ENCODE results near the gene C16orf54. TPM values are rescaled to one million over a fixed set of nuclear protein-coding genes. Genes with fewer than 3 reads are reported as not detected.
"Not testable (repeated sequence)": the region's sequence is repeated elsewhere in the genome, so short reads cannot be mapped to it uniquely, and the experiment has no call there.

C16orf54 gene, protein sequence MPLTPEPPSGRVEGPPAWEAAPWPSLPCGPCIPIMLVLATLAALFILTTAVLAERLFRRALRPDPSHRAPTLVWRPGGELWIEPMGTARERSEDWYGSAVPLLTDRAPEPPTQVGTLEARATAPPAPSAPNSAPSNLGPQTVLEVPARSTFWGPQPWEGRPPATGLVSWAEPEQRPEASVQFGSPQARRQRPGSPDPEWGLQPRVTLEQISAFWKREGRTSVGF
- total RNA-seq: 1 to 10 TPM; 2.2 to 9.9 (median 3.6) TPM

DNA sequence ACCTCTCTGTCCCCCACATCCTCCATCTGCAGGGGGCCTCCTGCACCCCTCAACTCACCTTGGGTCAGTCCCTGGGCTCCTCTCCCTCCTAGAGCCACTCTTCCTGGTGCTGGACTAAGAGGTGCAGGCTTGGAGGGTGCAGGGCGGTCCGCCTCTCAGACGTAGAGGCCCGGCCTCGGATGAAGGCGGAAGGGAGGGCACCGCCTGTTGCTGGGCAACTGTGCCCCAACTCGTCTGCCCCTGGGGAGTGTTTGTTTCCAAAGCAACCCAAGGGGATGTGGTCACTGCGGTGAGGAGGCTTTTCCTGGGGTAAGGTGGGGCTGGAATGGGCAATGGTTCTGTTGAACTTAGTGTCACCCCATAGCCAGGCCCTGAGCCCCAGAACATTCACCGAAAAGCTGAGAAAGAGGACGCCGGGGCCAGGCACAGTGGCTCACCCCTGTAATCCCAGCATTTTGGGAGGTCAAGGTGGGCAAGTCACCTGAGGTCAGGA is at the start of gene C16orf54:
Gene C16orf54 (minus strand): TSS at position 138 of the 493 bp plus-strand sequence. CDS start 1,039 bp downstream, outside the sequence.
- Histone ChIP-seq H3K36me3 (no peaks in the 10 kb centered on the region), H3K27ac (peak within 1 kb of the TSS; percentile 78 to 92 (median 80)), H3K4me1 (peaks cover 0 to 23% (median 17%) of the 10 kb centered on the region in 4 donors)

DNA sequence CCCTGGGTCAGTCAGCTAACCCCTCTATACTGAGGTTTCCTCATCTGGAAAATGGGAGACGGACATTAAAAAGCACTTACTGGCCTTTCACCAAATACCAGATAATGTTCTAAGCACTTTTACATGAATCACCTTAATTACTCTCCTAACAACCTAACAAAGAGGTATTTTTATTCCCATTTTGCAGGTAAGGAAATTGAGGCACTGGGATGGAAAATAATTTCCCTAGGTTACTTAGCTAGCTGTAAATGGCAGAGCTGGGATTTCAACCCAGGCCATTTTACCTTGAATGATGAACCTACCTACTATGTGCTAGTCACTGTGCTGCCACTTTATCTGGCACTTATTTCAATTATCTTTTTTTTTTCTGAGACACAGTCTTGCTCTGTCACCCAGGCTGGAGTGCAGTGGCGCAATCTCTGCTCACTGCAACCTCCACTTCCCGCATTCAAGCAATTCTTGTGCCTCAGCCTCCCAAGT is 48.5 kb upstream of the C16orf54 start:
- H3K27me3 ChIP-seq: no peaks in the 10 kb centered on the region
- no peak for DNase-seq
- H3K4me1 ChIP-seq: peaks cover 0 to 23% (median 4%) of the 10 kb centered on the region in 4 donors
- H3K27ac ChIP-seq: no peak overlapping the region
- H3K9me3 ChIP-seq: no peaks in the 10 kb centered on the region
- no peak for TF ChIP-seq POLR2A (IDR thresholded peaks at IDR 0.05)
- TF ChIP-seq, protein P1, sequence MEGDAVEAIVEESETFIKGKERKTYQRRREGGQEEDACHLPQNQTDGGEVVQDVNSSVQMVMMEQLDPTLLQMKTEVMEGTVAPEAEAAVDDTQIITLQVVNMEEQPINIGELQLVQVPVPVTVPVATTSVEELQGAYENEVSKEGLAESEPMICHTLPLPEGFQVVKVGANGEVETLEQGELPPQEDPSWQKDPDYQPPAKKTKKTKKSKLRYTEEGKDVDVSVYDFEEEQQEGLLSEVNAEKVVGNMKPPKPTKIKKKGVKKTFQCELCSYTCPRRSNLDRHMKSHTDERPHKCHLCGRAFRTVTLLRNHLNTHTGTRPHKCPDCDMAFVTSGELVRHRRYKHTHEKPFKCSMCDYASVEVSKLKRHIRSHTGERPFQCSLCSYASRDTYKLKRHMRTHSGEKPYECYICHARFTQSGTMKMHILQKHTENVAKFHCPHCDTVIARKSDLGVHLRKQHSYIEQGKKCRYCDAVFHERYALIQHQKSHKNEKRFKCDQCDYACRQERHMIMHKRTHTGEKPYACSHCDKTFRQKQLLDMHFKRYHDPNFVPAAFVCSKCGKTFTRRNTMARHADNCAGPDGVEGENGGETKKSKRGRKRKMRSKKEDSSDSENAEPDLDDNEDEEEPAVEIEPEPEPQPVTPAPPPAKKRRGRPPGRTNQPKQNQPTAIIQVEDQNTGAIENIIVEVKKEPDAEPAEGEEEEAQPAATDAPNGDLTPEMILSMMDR (IDR thresholded peaks at IDR 0.05): no peak
- no peak overlapping the region for H3K4me3 ChIP-seq
- H3K36me3 ChIP-seq: peaks cover 0 to 28% (median 0%) of the 10 kb centered on the region in 3 donors

More for the DNA sequence above, at the start of gene C16orf54:
- Histone ChIP-seq H3K27me3 (no peaks in the 10 kb centered on the region), H3K4me3 (peak within 1 kb of the TSS; percentile 47 to 66 (median 54)), H3K9me3 (no peaks in the 10 kb centered on the region)
- DNase-seq: peak; percentile 69 to 96 (median 95)
- no peak for TF ChIP-seq POLR2A (IDR thresholded peaks at IDR 0.05)
- TF ChIP-seq, protein P1 (IDR thresholded peaks at IDR 0.05): no peak

DNA sequence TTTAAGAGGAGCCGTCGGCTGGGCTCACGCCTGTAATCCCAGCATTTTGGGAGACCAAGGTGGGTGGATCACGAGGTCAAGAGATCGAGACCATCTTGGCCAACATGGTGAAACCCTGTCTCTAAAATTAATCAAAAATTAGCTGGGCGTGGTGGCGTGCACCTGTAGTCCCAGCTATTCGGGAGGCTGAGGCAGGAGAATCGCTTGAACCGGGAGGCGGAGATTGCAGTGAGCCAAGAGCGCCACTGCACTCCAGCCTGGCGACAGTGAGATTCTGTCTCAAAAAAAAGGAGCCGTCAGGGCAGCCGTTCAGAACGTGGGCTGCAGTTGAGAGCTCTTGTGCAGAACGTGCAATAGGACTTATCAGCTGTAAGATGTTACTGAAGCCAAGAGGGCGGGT is 47.4 kb upstream of the C16orf54 start:
- H3K9me3 ChIP-seq, H3K4me3 ChIP-seq, H3K27me3 ChIP-seq, DNase-seq, H3K27ac ChIP-seq: not testable (repeated sequence)
- Histone ChIP-seq H3K36me3 (peaks cover 0 to 17% (median 0%) of the 10 kb centered on the region in 3 donors), H3K4me1 (peaks cover 0 to 23% (median 4%) of the 10 kb centered on the region in 4 donors)

DNA sequence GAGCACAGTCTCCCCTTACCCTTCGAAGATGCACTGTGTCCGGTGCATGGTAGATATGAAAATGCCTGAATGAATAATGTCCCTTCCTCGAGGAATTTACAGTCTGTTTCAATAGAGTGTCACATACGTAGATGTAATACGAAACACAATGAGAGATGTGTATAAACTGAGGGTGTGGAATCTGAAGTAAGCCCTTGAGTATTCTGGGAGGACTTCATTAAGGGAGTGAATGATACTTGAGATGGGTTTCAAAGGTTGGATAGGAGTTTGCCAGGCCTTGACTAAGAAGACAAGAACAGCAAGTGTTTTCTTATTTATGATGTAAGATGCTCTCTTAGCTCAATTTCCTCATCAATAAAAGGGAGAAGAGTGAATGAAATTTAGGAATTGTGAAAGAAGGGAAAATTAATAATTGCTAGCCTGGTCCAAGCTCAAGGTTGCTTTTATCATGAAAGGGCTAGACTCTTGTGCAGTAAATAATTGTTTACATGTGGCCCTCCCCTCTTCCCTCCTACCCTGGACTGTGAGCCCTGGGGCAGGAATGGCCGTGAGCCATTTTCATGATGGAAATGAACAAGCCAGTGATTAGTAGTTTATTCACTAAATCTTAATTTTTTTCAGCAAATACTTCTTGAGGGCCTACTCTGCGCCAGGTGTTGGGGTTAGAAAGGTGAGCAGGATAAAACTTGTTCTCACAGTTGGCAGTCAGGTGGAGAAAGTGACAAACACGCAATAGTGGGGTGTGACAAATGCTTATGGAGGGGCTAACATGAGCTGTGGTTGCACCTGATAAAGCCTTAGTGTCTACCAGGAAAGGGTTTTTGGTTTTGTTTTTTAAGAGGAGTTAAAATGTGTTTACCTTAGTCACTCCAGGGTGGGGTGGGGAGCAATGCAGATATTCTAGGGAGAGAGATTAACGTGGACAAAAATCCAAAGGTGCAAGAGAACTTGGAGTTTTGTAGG is 46.3 kb upstream of the C16orf54 start:
- Histone ChIP-seq H3K4me1 (peaks cover 0 to 23% (median 4%) of the 10 kb centered on the region in 4 donors), H3K9me3 (no peaks in the 10 kb centered on the region), H3K36me3 (peaks cover 0 to 8% (median 0%) of the 10 kb centered on the region in 3 donors), H3K27ac (no peak overlapping the region), H3K27me3 (no peaks in the 10 kb centered on the region), H3K4me3 (peak overlapping the region in 2 of 4 donors; percentile 82 to 93)
- no peak for DNase-seq
- TF ChIP-seq POLR2A (IDR thresholded peaks at IDR 0.05): no peak
- TF ChIP-seq, protein P1 (IDR thresholded peaks at IDR 0.05): no peak

DNA sequence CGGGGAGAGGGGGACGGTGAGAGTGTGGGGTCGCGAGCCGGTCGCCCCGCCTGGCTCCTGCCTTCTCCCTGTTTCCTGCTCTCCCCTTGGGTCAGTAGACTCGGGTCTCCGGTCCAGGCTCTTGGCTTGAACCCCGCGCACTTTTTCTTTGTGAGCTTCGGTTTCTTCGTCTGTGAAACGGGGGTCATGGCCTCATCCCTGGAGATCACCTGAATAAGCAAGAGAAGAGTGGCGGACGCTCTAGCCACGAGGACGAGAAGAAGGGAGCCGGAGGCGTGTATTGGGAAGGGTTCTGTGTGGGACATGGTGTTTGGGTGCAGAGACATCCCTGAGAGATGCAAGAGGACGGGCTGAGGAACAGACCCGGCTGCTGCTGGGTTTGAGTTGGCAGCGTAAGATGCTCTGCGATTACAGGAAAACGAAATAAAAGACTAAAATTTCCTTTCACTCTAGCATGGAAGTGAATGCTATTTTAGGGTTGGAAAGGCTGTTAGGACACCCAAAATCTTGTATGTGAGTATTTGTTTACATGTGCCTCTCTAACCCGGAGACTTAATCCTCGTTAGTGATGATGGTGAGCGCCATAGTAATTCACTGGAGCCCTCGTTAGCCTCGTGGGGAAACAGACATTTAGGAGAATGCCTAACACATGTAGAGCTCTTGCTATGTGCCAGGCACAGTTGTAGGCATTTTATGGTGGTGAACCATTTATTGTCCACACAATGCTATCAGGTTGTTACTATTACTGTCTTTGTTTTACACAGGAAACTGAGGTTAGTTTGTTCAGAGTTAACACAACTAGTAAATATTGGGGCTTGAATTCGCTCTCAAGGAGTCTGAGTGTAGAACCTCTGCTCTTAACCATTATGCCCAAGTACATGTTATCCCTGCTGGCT is 45.4 kb upstream of the C16orf54 start:
- TF ChIP-seq, protein P1 (IDR thresholded peaks at IDR 0.05): no peak
- TF ChIP-seq POLR2A (IDR thresholded peaks at IDR 0.05): no peak
- H3K9me3 ChIP-seq: no peaks in the 10 kb centered on the region
- no peaks in the 10 kb centered on the region for H3K27me3 ChIP-seq
- H3K27ac ChIP-seq: peak overlapping the region; percentile 67 to 88 (median 74)
- H3K4me1 ChIP-seq: peaks cover 0 to 23% (median 4%) of the 10 kb centered on the region in 4 donors
- H3K36me3 ChIP-seq: no peaks in the 10 kb centered on the region
- peak overlapping the region; percentile 78 to 93 (median 81) for H3K4me3 ChIP-seq
- peak in 1 of 3 donors; percentile 49 for DNase-seq
